Panc1 (cell line): ENCODE data around the gene ASAH2.
"Not testable (repeated sequence)": the region's sequence is repeated elsewhere in the genome, so short reads cannot be mapped to it uniquely, and the experiment has no call there.

Source experiments
- CTCF ChIP-seq: fragments of 450-650 bp; IDR thresholded peaks from 2 replicates; pipeline ENCODE4 v1.5.1; 2017; ENCODE audit warnings: mild to moderate bottlenecking
- POLR2AphosphoS5 ChIP-seq: IDR thresholded peaks from 2 replicates; pipeline ENCODE4 v1.6.1; 2012; ENCODE audit warnings: mild to moderate bottlenecking, low read depth, low read length, moderate library complexity
- REST ChIP-seq, 2 experiments: IDR thresholded peaks; 2 replicates each; pipeline ENCODE4 v1.6.1; 2011 to 2012; ENCODE audit warnings: low read depth in 2 of 2, control low read depth in 1 of 2, low read length in 1 of 2, mild to moderate bottlenecking in 1 of 2, moderate library complexity in 1 of 2; ENCODE audit not compliant: insufficient read depth in 1 of 2
- SIN3A ChIP-seq: IDR thresholded peaks from 2 replicates; pipeline ENCODE4 v1.6.1; 2012; ENCODE audit warnings: low read depth, mild to moderate bottlenecking, low read length, moderate library complexity, borderline replicate concordance; ENCODE audit not compliant: insufficient read depth
- TCF7L2 ChIP-seq: IDR thresholded peaks from 2 replicates; pipeline ENCODE4 v1.6.1; 2011; ENCODE audit warnings: mild to moderate bottlenecking, low read depth, low read length, inconsistent platforms

- TF ChIP-seq CTCF; POLR2AphosphoS5; TCF7L2; SIN3A; REST (IDR thresholded peaks at IDR 0.05; ENCODE audit: insufficient read depth in 1 of 2, low read depth in 2 of 2, low read length in 1 of 2): not testable (repeated sequence)
These were observed 11.3 kb upstream of the ASAH2 start for GRCh38 chr10:50262625-50263024.
